Kidney (tissue), 14 donors: ENCODE data around the gene PADI2. TPM values are rescaled to one million over a fixed set of nuclear protein-coding genes. Genes with fewer than 3 reads are reported as not detected.

ENCODE experiments used
- DNase-seq, 5 donors: peaks; one replicate each; pipeline ENCODE4 v3.0.0-alpha.2; 2013 to 2020
- FAIRE-seq: peaks from 2 replicates; lab custom pipeline; 2012; peaks lifted over from hg19 to GRCh38; lab: Jason Lieb, UNC
- H3K27ac ChIP-seq, 2 donors: one replicate each; pipeline ENCODE4 v1.7.0; 2013; ENCODE audit warnings: low read depth in 2 of 2, low read length in 2 of 2, inconsistent platforms in 1 of 2
- H3K27me3 ChIP-seq: one replicate; pipeline ENCODE4 v1.7.1; 2013; ENCODE audit warnings: low read length, inconsistent platforms; ENCODE audit not compliant: control insufficient read depth, insufficient read depth
- H3K36me3 ChIP-seq, 3 donors: one replicate each; pipeline versions ENCODE4 v1.7.0 to v1.7.1; 2013; ENCODE audit warnings: low read length in 3 of 3, control low read depth in 1 of 3, inconsistent platforms in 1 of 3; ENCODE audit not compliant: insufficient read depth in 3 of 3, control insufficient read depth in 2 of 3
- H3K4me1 ChIP-seq, 3 donors: one replicate each; pipeline versions ENCODE4 v1.7.0 to v1.7.1; 2013; ENCODE audit warnings: low read length in 3 of 3, inconsistent platforms in 1 of 3, low read depth in 1 of 3; ENCODE audit not compliant: control insufficient read depth in 2 of 3, insufficient read depth in 2 of 3
- H3K4me3 ChIP-seq, 3 donors: one replicate each; pipeline versions ENCODE4 v1.7.0 to v1.8.1; 2013; ENCODE audit warnings: low read length in 3 of 3, control low read depth in 1 of 3, inconsistent platforms in 1 of 3
- H3K9ac ChIP-seq, 3 donors: one replicate each; pipeline versions ENCODE4 v1.7.0 to v1.7.1; 2013; ENCODE audit warnings: low read length in 3 of 3, control low read depth in 1 of 3, inconsistent platforms in 1 of 3
- H3K9me3 ChIP-seq, 3 donors: one replicate each; pipeline versions ENCODE4 v1.7.0 to v1.7.1; 2013; ENCODE audit warnings: low read length in 3 of 3, control low read depth in 1 of 3, inconsistent platforms in 1 of 3; ENCODE audit not compliant: control insufficient read depth in 2 of 3, insufficient read depth in 1 of 3
- intact Hi-C: fragments of 100-400 bp; cut with DNase I; formaldehyde crosslinking; loops from one replicate; pipeline ENCODE4 v1.11.1; 2022
- polyA plus RNA-seq: library from polyadenylated mRNA; stranded (reverse); fragments of 350-450 nt; fragmentation: Illumina TruSeq; extraction: RNeasy Lipid Tissue Mini Kit (QIAGEN cat#74804); gene quantifications from one replicate; pipeline ENCODE4 v1.2.3, GENCODE V29; 2014; ENCODE audit warnings: low read depth, low replicate concordance; ENCODE audit not compliant: insufficient read depth
- total RNA-seq: library from RNA; stranded (reverse); fragmentation: NEBNext Ultra II Directional; extraction: Animal tissue kit (Norgen Biotek cat#: 25700); gene quantifications from one replicate; pipeline ENCODE4 v1.2.1, GENCODE V29; 2021
- TF ChIP-seq, protein P1 (sequence below): IDR thresholded peaks from 3 replicates; pipeline ENCODE4 v1.5.1; 2012; ENCODE audit warnings: mild to moderate bottlenecking, moderate library complexity, borderline replicate concordance; ENCODE audit not compliant: insufficient read depth; ENCODE audit errors: extremely low read depth
- donor health status: control.
- donor health status: control.
- donor health status: control.
- donor health status: control.
- donor health status: control.
- donor health status: DM: yes; HTN: yes; CAD: no.
- donor health status: Normal renal cell carcinoma (clear cell type).

The PADI2 gene
- total and polyA plus RNA-seq, 2 donors from 2014 or later, result 6.0 to 11.7 TPM

- FAIRE-seq, result no peak
- TF ChIP-seq, protein P1, sequence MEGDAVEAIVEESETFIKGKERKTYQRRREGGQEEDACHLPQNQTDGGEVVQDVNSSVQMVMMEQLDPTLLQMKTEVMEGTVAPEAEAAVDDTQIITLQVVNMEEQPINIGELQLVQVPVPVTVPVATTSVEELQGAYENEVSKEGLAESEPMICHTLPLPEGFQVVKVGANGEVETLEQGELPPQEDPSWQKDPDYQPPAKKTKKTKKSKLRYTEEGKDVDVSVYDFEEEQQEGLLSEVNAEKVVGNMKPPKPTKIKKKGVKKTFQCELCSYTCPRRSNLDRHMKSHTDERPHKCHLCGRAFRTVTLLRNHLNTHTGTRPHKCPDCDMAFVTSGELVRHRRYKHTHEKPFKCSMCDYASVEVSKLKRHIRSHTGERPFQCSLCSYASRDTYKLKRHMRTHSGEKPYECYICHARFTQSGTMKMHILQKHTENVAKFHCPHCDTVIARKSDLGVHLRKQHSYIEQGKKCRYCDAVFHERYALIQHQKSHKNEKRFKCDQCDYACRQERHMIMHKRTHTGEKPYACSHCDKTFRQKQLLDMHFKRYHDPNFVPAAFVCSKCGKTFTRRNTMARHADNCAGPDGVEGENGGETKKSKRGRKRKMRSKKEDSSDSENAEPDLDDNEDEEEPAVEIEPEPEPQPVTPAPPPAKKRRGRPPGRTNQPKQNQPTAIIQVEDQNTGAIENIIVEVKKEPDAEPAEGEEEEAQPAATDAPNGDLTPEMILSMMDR, result no peak
These were observed 26.4 kb upstream of the PADI2 start for GRCh38 chr1:17145648-17146047.

DNA sequence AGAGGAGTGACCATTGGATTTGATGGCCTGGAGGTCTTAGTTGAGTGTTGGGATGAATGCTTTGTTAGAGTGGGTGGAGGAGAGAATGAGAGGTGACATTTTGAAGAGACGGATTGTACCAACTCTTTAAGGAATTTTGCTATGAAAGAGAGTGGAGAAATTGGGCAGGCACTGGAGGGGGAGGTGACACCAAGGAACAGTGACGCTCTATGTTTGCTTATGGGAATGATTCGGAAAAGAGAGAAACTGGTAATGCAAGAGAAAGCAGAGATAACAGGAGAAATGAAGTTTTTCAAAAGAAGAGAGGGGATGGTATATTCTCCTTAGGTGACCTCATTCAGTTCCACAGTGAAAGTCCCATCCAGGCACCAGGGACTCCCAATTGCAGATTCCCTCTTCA, 24.5 kb upstream of the PADI2 start:
- TF ChIP-seq, protein P1, result no peak
- intact Hi-C loops, result no loop called here
- no peak overlapping the region for H3K27ac ChIP-seq
- H3K9me3 ChIP-seq, result no peaks in the 10 kb centered on the region
- DNase-seq, result no peak
- peaks cover 2% of the 10 kb centered on the region for H3K27me3 ChIP-seq
- no peak overlapping the region for H3K9ac ChIP-seq
- H3K4me1 ChIP-seq, result no peaks in the 10 kb centered on the region
- H3K4me3 ChIP-seq, result no peak overlapping the region
- no peaks in the 10 kb centered on the region for H3K36me3 ChIP-seq
- FAIRE-seq, result no peak

More at GRCh38 chr1:17145648-17146047, 26.4 kb upstream of the PADI2 start:
- no peak overlapping the region for H3K27ac ChIP-seq
- H3K4me3 ChIP-seq, result no peak overlapping the region
- peaks cover 3% of the 10 kb centered on the region for H3K27me3 ChIP-seq
- H3K36me3 ChIP-seq, result no peaks in the 10 kb centered on the region
- H3K4me1 ChIP-seq, result no peaks in the 10 kb centered on the region
- H3K9me3 ChIP-seq, result no peaks in the 10 kb centered on the region
- no peak for DNase-seq
- H3K9ac ChIP-seq, result no peak overlapping the region
- intact Hi-C loops, result no loop called here

DNA sequence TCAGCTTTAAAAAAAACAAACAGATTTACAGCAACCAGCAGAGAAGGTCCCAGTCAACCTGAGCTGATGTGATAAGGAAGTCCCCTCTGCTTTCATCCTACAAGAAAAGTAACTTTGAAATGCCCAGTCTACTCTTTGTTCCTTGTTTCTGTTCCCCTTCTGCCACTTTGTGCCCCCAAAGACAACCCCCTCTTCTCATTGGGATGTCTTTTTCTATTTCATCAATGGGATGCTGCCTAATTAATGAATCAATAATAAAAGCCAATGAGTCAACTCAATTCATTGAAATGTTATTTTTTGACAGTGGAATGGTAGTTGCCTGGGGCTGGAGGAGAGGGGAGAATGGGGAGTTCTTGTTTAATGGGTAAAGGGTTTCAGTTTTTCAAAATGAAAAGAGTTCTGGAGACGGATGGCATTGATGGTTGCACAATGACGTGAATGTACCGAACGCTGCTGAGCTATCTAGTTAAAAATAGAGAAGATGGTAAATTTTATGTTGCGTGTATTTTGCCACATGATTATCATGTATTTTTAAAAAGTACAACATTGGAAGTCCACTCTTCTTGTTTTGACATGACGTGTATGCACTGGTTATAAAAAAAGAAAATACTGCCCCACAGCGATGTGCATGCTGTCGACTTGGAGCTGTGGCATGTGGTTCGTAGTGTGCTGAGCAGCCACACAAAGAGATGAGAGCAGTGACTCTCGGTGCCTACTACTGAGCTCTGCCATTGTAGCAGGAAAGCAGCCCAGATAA, 22.4 kb upstream of the PADI2 start:
- intact Hi-C loops, result no loop called here

More for the DNA sequence above, 22.4 kb upstream of the PADI2 start:
- FAIRE-seq (no peak), DNase-seq (no peak)
- H3K27ac ChIP-seq, result no peak overlapping the region
- H3K27me3 ChIP-seq, result no peaks in the 10 kb centered on the region
- no peak overlapping the region for H3K4me3 ChIP-seq
- no peak overlapping the region for H3K9ac ChIP-seq
- H3K4me1 ChIP-seq, result no peaks in the 10 kb centered on the region
- TF ChIP-seq, protein P1, result no peak
- H3K36me3 ChIP-seq, result no peaks in the 10 kb centered on the region
- H3K9me3 ChIP-seq, result no peaks in the 10 kb centered on the region
